GM21390 (cell line): ENCODE measurements around the gene PCDHA7.
"Not testable (repeated sequence)": the region's sequence is repeated elsewhere in the genome, so short reads cannot be mapped to it uniquely, and the experiment has no call there.

Source experiments
- ATAC-seq: cut with Tn5 transposase; IDR thresholded peaks from one replicate; pipeline ENCODE4 v1.9.1; 2021; ENCODE audit not compliant: unreplicated experiment

PCDHA7 gene

GRCh38 chr5:140857177-140857986, 23.3 kb downstream of the PCDHA7 start:
- ATAC-seq, result no peak

GRCh38 chr5:140857987-140858240, 23.8 kb downstream of the PCDHA7 start:
- no peak for ATAC-seq

DNA sequence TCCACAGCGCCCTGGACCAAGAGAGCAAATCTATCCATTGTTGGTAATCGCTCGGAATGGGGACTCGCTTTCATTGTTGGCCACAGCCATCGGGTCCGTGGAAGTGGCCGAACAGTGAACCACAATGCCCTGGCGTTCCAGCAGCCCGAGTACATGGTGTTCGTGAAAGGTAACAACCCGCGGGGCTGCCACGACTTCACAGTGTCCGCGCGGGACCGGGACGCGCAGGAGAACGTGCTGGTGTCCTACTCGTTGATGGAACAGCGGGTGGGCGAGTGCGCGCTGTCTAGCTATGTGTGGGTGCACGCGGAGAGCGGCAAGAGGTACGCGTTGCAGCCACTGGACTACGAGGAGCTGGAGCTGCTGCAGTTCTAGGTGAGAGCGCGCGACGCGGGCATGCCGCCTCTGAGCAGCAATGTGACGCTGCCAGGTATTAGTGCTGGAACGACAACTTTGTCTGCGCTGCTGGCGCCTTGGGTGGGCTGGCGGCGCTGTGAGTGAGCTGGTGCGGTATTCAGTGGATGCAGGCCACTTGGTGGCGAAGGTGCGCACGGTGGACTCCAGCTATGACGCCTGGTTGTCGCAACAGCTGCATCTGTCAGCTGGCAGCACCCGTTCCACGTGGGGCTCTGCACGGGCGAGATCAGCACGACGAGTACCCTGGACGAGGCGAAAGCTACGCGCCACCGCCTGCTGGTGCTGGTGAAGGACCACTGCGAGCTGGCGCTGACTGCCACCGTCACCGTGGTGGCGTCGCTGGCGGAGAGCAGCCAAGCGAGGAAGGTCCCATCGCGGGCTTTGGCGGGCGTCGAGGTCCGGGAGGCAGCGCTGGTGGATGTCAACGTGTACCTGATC, 28.6 kb downstream of the PCDHA7 start:
- no peak for ATAC-seq

DNA sequence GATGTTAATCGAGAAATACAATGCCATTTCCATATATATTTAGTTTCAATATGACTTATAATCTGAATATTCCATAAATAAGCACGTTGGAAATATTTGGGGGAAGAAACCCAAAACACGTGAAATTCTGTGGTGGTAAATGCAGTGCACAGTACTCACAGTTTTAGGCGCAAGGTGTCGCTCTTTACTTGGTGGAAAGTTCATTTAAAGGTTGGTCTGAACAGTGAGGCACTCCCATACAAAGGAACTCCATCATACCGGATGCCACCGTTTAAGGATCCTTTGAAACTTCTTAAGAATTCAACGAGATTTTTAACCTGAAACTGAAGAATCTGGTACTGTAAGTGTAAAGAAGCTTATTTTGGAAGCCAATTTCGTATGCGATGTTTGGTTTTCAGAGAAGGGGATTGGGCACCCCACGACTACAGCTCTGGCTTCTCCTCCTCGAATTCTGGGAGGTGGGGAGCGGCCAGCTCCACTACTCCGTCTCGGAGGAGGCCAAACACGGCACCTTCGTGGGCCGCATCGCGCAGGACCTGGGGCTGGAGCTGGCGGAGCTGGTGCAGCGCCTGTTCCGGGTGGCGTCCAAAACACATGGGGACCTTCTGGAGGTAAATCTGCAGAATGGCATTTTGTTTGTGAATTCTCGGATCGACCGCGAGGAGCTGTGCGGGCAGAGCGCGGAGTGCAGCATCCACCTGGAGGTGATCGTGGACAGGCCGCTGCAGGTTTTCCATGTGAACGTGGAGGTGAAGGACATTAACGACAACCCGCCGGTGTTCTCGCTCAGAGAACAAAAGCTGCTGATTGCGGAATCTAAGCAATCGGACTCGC, 34.9 kb downstream of the PCDHA7 start, which contains the start of gene PCDHA11:
TSS of gene PCDHA11 (plus strand) at position 237 of the 834 bp plus-strand sequence. CDS start at position 384, 147 bp downstream.
- ATAC-seq, result no peak

DNA sequence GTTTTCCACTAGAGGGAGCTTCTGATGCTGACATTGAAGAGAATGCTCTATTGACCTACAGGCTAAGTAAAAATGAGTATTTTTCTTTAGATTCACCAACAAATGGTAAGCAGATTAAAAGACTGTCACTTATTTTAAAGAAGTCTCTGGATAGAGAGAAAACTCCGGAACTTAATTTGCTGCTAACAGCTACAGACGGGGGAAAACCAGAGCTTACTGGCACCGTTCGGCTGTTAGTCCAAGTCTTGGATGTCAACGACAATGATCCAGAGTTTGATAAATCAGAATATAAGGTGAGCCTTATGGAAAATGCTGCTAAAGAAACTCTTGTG, 35.5 kb downstream of the PCDHA7 start:
- ATAC-seq, result no peak

GRCh38 chr5:140870221-140871201, 36.4 kb downstream of the PCDHA7 start:
- no peak for ATAC-seq

- ATAC-seq, result no peak
These were observed 41.3 kb downstream of the PCDHA7 start, which contains the start of gene PCDHA12 for GRCh38 chr5:140875085-140876065. PCDHA12 (plus strand) TSS chr5:140875308; CDS start chr5:140875473, 165 bp downstream.

DNA sequence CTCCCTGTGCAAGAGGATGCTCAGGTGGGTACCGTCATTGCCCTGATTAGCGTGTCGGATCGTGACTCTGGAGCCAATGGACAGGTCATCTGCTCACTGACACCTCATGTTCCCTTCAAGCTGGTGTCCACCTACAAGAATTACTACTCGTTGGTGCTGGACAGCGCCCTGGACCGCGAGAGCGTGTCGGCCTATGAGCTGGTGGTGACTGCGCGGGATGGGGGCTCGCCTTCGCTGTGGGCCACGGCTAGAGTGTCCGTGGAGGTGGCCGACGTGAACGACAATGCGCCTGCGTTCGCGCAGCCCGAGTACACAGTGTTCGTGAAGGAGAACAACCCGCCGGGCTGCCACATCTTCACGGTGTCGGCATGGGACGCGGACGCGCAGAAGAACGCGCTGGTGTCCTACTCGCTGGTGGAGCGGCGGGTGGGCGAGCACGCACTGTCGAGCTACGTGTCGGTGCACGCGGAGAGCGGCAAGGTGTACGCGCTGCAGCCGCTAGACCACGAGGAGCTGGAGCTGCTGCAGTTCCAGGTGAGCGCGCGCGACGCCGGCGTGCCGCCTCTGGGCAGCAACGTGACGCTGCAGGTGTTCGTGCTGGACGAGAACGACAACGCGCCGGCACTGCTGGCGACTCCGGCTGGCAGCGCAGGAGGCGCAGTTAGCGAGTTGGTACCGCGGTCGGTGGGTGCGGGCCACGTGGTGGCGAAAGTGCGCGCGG, 42.6 kb downstream of the PCDHA7 start:
- ATAC-seq, result not testable (repeated sequence)

DNA sequence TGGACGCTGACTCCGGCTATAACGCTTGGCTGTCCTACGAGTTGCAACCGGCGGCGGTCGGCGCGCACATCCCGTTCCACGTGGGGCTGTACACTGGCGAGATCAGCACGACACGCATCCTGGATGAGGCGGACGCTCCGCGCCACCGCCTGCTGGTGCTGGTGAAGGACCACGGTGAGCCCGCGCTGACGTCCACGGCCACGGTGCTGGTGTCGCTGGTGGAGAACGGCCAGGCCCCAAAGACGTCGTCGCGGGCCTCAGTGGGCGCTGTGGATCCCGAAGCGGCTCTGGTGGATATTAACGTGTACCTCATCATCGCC, 43.2 kb downstream of the PCDHA7 start:
- ATAC-seq, result no peak

GRCh38 chr5:140881889-140882590, 48.0 kb downstream of the PCDHA7 start, which contains the start of gene PCDHA13:
PCDHA13 (plus strand) TSS chr5:140882124; CDS start chr5:140882269, 145 bp downstream.
- ATAC-seq, result no peak

DNA sequence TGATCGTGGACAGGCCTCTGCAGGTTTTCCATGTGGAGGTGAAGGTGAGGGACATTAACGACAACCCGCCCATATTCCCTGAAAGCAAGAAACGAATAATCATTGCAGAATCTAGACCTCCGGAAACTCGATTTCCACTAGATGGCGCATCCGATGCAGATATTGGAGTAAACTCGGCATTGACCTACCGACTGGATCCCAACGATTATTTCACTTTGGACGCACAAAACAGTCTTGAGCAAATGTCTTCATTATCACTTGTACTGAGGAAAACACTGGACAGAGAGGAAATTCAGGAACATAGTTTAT, 48.5 kb downstream of the PCDHA7 start:
- no peak for ATAC-seq

- no peak for ATAC-seq
These were observed 49.3 kb downstream of the PCDHA7 start for GRCh38 chr5:140883373-140883772.

DNA sequence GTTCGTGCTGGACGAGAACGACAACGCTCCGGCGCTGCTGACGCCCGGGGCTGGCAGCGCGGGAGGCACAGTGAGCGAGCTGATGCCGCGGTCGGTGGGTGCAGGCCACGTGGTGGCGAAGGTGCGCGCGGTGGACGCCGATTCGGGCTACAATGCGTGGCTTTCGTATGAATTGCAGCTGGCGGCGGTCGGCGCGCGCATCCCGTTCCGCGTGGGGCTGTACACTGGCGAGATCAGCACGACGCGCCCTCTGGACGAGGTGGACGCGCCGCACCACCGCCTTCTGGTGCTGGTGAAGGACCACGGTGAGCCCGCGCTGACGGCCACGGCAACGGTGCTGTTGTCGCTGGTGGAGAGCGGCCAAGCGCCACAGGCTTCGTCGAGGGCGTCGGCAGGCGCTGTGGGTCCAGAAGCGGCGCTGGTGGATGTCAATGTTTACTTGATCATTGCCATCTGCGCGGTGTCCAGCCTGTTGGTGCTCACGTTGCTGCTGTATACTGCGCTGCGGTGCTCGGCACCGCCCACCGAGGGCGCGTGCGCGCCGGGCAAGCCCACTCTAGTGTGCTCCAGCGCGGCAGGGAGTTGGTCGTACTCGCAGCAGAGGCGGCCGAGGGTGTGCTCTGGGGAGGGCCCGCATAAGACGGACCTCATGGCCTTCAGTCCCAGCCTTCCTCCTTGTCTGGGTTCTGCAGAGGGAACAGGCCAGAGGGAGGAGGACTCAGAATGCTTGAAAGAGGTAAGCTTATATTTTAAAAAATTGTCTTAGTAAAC, 50.0 kb downstream of the PCDHA7 start:
- ATAC-seq, result no peak
